Upper lobe of left lung (tissue), 6 donors: ENCODE results near the gene POLN. TPM values are rescaled to one million over a fixed set of nuclear protein-coding genes. Genes with fewer than 3 reads are reported as not detected.

Source experiments
- ATAC-seq, 2 donors: fragments of 200-7000 bp; cut with Tn5 transposase; one replicate each; pipeline ENCODE4 v1.9.1; 2022; ENCODE audit warnings: mild to moderate bottlenecking in 2 of 2, moderate library complexity in 2 of 2; ENCODE audit not compliant: low FRiP score in 2 of 2
- DNase-seq, 2 donors: peaks; one replicate each; pipeline ENCODE4 v3.0.0-alpha.2; 2019 to 2020
- H3K27ac ChIP-seq, 4 donors: fragments of 200-600 bp; sonication (generic); one replicate each; pipeline ENCODE4 v1.5.1; 2016 to 2019
- H3K27me3 ChIP-seq, 4 donors: fragments of 200-600 bp; sonication (generic); one replicate each; pipeline ENCODE4 v1.5.1; 2017 to 2019
- H3K36me3 ChIP-seq, 4 donors: fragments of 200-600 bp; sonication (generic); one replicate each; pipeline ENCODE4 v1.5.1; 2016 to 2019
- H3K4me1 ChIP-seq, 4 donors: fragments of 200-600 bp; sonication (generic); one replicate each; pipeline ENCODE4 v1.5.1; 2018 to 2019
- H3K4me3 ChIP-seq, 4 donors: fragments of 200-600 bp; sonication (generic); one replicate each; pipeline ENCODE4 v1.5.1; 2017 to 2019; ENCODE audit warnings: mild to moderate bottlenecking in 2 of 4, moderate library complexity in 1 of 4
- H3K9me3 ChIP-seq, 4 donors: fragments of 200-600 bp; sonication (generic); one replicate each; pipeline ENCODE4 v1.5.1; 2018 to 2019
- CTCF ChIP-seq, 6 experiments: fragments of 450-650 bp in 4 of 6; fragments of 200-600 bp in 2 of 6; sonication (generic) in 2 of 6; IDR thresholded peaks; one replicate each; pipeline ENCODE4 v1.5.1; 2016 to 2019; ENCODE audit warnings: antibody characterized with exemption in 6 of 6
- EP300 ChIP-seq, 4 donors: sonication (generic); formaldehyde crosslinking; IDR thresholded peaks; one replicate each; pipeline ENCODE4 v1.5.1; 2017; ENCODE audit warnings: antibody characterized with exemption in 4 of 4, control low read depth in 2 of 4
- POLR2A ChIP-seq, 4 donors: fragments of 450-650 bp; IDR thresholded peaks; one replicate each; pipeline ENCODE4 v1.5.1; 2016 to 2017; ENCODE audit warnings: antibody characterized with exemption in 4 of 4, mild to moderate bottlenecking in 2 of 4
- POLR2AphosphoS5 ChIP-seq, 2 donors: sonication (generic); formaldehyde crosslinking; IDR thresholded peaks; one replicate each; pipeline ENCODE4 v1.5.1; 2017; ENCODE audit warnings: antibody characterized with exemption in 2 of 2
- WGBS, 2 donors: methylation state at CpG; one replicate each; pipeline ENCODE4 v1.1.5; 2017 to 2018; 5-methylcytosine and 5-hydroxymethylcytosine counted together
- total RNA-seq, 6 donors: library from RNA; depleted of rRNA in 4 of 6; stranded (reverse); fragments of >200 nt in 4 of 6; gene quantifications; one replicate each; pipeline versions ENCODE4 v1.1.0 to v1.2.1, GENCODE V29; 2016 to 2021
- donor health status: DM: no; HTN: no; CAD: no; lungs with moderate emphysema.
- donor health status: DM: no; HTN: yes; CAD: no; lungs with severe emphysema.

The POLN gene
- total RNA-seq, 6 donors from 2014 or later: 0.89 to 5.5 (median 2.6) TPM

- ATAC-seq: peak in 1 of 2 donors; percentile 51
- no peaks in the 10 kb centered on the region for H3K27me3 ChIP-seq
- H3K36me3 ChIP-seq: peaks cover 0 to 16% (median 14%) of the 10 kb centered on the region in 4 donors
- H3K9me3 ChIP-seq: no peaks in the 10 kb centered on the region
- DNase-seq: peak in 1 of 2 donors; percentile 67
- TF ChIP-seq CTCF (IDR thresholded peaks at IDR 0.05) (peak in 3 of 6 experiments; percentile 29 to 47 (median 43)), POLR2AphosphoS5 (IDR thresholded peaks at IDR 0.05) (peak in 1 of 2 donors; percentile 25), POLR2A (IDR thresholded peaks at IDR 0.05) (no peak)
- 27 to 38% methylated on average over 5 of the region's 5 CpGs for WGBS, 2 donors
- H3K27ac ChIP-seq: peak overlapping the region; percentile 24 to 83 (median 62)
- no peak overlapping the region for H3K4me3 ChIP-seq
- H3K4me1 ChIP-seq: peaks cover 44 to 76% (median 57%) of the 10 kb centered on the region in 4 donors
Measured at GRCh38 chr4:2243681-2244380, 1.9 kb upstream of the POLN start.

GRCh38 chr4:2241003-2241402 is 918 bp downstream of the POLN start:
- peak overlapping the region in 3 of 4 donors; percentile 84 to 100 (median 99) for H3K4me3 ChIP-seq
- TF ChIP-seq CTCF (IDR thresholded peaks at IDR 0.05): no peak
- TF ChIP-seq EP300 (IDR thresholded peaks at IDR 0.05): no peak
- TF ChIP-seq POLR2A (IDR thresholded peaks at IDR 0.05): no peak
- no peak for TF ChIP-seq POLR2AphosphoS5 (IDR thresholded peaks at IDR 0.05)
- no peak for ATAC-seq
- DNase-seq: no peak
- peaks cover 0 to 10% (median 0%) of the 10 kb centered on the region in 4 donors for H3K36me3 ChIP-seq
- WGBS, 2 donors: 5 to 8% methylated on average over 7 of the region's 7 CpGs
- peaks cover 53 to 73% (median 61%) of the 10 kb centered on the region in 4 donors for H3K4me1 ChIP-seq
- peak overlapping the region in 3 of 4 donors; percentile 84 to 90 (median 86) for H3K27ac ChIP-seq
- no peaks in the 10 kb centered on the region for H3K9me3 ChIP-seq
- H3K27me3 ChIP-seq: no peaks in the 10 kb centered on the region

DNA sequence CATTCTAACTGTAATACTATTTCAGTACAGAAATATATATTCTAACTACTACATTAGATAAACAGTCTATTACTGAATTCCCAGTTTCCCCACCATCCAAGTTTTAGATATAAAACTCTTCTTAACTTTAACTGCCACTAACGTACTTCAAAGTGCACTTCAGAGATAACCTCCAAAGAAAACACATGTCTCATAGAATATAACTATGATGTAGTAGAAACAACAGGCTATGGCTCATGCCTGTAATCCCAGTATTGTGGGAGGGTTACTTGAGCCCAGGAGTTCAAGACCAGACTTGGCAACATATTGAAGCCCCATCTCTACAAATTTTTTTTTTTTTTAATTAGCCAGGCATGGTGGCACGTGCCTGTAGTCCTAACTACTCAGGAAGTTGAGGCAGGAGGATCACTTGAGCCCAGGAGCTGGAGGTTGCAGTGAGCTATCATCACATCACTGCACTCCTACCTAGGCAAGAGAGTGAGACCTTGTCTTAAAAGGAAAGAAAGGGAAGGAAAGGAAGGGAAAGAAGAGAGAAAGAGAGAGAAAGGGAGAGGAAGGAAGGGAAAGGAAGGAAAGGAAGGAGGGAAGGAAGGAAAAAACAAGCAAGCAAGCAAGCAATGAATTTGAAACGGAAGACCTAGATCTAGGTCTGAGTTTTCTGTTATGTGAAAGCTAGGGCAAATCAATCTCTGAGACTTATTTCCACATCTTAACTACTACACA is 4.8 kb downstream of the POLN start:
- no peak overlapping the region for H3K27ac ChIP-seq
- no peak for ATAC-seq
- DNase-seq: no peak
- TF ChIP-seq POLR2AphosphoS5 (IDR thresholded peaks at IDR 0.05) (no peak), POLR2A (IDR thresholded peaks at IDR 0.05) (no peak), EP300 (IDR thresholded peaks at IDR 0.05) (no peak), CTCF (IDR thresholded peaks at IDR 0.05) (no peak)
- H3K27me3 ChIP-seq: no peaks in the 10 kb centered on the region
- H3K9me3 ChIP-seq: no peaks in the 10 kb centered on the region
- peaks cover 26 to 43% (median 31%) of the 10 kb centered on the region in 4 donors for H3K4me1 ChIP-seq
- peaks cover 0 to 28% (median 7%) of the 10 kb centered on the region in 4 donors for H3K36me3 ChIP-seq
- WGBS, 2 donors: 41 to 60% methylated on average over 3 of the region's 3 CpGs
- no peak overlapping the region for H3K4me3 ChIP-seq

- Histone ChIP-seq H3K4me3 (no peak overlapping the region), H3K9me3 (no peaks in the 10 kb centered on the region), H3K27me3 (no peaks in the 10 kb centered on the region), H3K4me1 (no peaks in the 10 kb centered on the region), H3K27ac (no peak overlapping the region), H3K36me3 (peaks cover 0 to 35% (median 11%) of the 10 kb centered on the region in 4 donors)
- no peak for ATAC-seq
- 96 to 98% methylated on average over 6 of the region's 6 CpGs for WGBS, 2 donors
- DNase-seq: no peak
- TF ChIP-seq POLR2A (IDR thresholded peaks at IDR 0.05) (no peak), EP300 (IDR thresholded peaks at IDR 0.05) (no peak), CTCF (IDR thresholded peaks at IDR 0.05) (no peak), POLR2AphosphoS5 (IDR thresholded peaks at IDR 0.05) (no peak)
Measured at GRCh38 chr4:2231082-2231481, 10.8 kb downstream of the POLN start.
